H54 (cell line): ENCODE results near the gene PDE6B.

Experiments used
- DNase-seq: peaks from one replicate; pipeline ENCODE4 v3.0.0; 2011; ENCODE audit warnings: low spot score, mixed read lengths; ENCODE audit not compliant: insufficient read length
- FAIRE-seq: peaks from 3 replicates; lab custom pipeline; 2011; peaks lifted over from hg19 to GRCh38; lab: Jason Lieb, UNC
- POLR2A ChIP-seq: IDR thresholded peaks from 2 replicates; pipeline ENCODE4 v1.6.1; 2011; ENCODE audit warnings: low read depth, mild to moderate bottlenecking, low read length

Gene PDE6B

DNA sequence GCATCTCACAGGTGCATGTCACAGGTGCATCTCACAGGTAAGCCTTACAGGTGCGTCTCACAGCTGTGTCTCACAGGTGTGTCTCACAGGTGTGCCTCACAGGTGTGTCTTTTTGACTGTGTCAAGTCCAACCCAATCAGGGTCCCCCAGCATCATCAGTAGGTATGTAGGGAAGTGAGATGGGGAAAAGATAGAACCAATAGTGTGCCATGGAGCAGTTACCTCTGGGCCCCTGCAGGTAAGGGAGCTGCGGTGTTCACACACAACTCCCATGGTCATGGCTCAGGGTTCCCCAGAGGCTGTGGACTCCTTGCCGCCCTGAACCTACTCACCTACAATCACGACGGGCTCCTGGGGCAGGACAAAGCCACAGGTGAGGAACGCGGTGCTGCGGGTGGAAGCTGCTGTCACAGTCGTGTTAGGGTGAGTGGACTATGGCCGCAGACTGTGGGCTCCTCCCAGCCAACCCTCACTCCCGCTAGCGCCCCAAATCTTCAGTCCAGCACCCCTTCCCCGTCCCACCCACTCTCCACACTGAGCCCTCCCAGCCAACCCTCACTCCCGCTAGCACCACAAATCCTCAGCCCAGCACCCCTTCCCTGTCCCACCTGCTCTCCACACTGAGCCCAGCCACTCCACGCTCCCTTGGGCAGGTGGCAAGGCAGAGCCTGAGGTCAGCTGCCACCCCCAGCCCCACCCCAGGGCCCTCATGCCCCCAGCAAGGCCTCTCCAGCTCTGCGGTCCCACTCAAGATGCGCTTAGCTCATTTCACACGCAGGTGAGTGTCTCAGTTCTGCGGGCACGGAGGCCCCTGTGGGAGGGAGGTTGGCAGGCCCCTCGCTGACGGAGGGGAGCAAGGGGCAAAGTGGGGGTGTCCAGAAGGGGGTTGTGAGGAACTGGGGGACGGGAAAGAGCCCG, 2.1 kb upstream of the PDE6B start:
- DNase-seq (no peak), FAIRE-seq (no peak)
- no peak for TF ChIP-seq POLR2A

GRCh38 chr4:623914-624566, 1.3 kb upstream of the PDE6B start:
- DNase-seq: no peak
- no peak for TF ChIP-seq POLR2A
- FAIRE-seq: no peak

- FAIRE-seq: no peak
- TF ChIP-seq POLR2A: no peak
- no peak for DNase-seq
Observed at GRCh38 chr4:625631-626161, 323 bp downstream of the PDE6B start.

DNA sequence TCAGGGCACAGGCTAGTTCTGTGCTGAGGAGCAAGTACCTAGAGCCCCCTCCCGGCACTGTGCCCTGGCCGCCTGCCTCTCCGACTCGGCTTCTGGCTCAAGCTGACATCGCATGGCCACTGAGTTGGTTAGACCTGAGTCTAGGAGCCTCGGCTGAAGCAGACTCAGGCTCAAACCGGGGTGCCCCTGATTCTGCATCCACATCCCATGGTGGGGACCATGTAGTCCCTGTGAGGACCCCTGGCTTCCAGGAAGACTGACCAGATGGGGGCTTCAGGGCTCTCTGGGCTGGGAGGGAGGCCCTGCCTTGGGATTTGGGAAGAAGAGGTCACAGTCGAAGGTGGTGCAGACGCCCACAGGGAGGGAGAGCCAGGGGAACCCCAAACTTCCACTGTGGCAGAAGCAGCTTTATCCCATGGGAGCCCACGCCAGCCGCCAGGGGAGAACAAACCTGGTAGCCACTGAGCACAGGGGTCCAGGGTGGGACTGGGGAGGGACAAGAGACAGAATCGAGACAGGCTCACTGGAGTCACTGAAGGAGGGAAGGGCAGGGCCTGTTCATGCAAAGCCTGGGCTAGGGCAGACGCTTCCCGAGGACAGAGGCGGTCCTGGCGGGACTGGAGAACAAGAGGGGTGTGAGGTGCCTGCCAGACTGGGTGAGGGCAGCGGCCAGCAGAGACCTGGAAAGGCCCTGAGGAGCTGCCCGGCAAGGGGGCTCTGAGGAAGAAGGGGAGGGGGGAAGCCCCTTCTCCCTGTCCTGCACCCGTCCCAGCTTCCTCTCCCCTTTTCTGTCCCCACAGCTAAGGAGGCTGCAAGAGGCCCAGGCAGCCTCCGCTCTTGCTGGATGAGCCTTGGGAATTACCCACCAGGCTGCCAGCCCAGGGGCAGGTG, 1.1 kb downstream of the PDE6B start:
- FAIRE-seq: no peak
- TF ChIP-seq POLR2A: no peak
- DNase-seq: no peak

DNA sequence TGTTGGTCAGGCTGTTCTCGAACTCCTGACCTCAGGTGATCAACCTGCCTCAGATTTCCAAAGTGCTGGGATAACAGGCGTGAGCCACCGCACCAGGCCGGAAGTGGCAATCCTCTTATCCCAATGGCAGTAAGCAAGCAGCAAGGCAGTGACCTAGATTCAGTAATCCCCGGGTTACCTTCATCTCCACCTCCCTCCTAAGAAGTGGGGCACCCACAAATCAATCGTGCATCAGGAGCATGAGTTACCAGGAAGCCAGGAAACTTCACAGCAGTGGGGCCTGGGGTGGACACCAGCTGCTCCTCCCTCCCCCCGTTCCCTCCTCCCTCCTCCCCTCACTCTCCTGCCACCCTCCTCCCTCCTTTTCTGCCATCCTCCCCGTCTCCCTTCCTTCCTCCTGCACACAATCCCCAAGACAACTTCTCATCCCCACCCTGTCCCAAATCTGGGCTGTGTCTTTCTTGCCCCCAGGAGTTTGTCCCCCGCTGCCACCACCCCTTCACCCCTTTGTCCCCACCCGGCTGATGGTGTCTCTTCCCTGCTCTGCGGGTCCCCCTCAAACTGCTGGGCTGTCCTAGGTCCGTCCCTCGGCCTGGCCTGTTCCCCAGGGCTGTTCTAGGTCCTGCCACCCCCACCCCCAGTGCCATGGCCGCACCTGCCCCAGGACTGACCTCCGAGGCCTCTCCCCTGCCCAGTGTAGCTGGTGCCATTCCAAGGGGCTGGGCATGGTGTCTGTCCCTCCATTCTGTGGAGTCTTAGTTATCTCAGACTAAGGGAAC, 2.2 kb downstream of the PDE6B start:
- TF ChIP-seq POLR2A: no peak
- FAIRE-seq: no peak
- no peak for DNase-seq

GRCh38 chr4:628311-628741, 3.0 kb downstream of the PDE6B start:
- FAIRE-seq (no peak), DNase-seq (no peak)
- no peak for TF ChIP-seq POLR2A

DNA sequence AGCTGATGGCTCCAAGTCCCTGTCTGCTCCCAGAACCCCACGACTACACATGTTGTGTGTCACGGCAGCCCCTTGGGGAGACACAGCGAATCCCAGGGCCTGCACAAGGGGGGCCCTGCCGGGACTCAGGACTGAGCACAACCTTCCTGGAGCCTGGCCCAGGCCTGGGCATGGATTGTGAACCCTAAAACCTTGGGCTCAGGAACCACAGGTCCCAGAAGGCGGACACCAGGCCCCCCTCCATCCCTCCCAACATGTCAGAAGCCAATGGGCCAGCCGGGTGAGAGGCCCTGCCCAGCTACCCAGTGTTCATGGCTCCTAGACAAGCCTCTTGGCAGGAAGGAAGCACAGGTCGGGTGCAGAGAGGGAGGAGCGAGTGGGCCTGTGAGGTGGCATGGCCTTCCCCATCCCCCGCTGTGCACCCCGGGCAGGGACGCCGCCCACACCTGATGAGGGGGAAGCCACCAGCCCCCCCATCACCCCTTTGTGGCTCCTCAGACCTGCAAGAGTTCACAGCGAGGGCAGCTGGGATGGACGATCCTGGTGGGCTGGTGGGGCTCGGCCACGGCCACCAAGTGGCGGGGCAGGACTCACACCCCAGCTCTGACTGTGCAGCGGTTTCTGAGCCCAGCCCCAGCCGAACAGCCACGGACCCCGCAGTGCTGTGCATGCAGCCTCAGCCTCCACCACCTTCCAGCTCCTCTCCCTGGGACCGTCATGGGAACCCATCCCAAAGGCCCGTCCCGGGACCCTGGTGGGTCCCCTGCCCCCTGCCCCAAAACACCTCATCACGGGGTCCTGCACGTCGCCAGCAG, 3.7 kb downstream of the PDE6B start:
- TF ChIP-seq POLR2A: no peak
- FAIRE-seq (no peak), DNase-seq (no peak)

GRCh38 chr4:629636-629914, 4.2 kb downstream of the PDE6B start:
- FAIRE-seq: no peak
- no peak for TF ChIP-seq POLR2A
- DNase-seq: no peak

- TF ChIP-seq POLR2A: no peak
- FAIRE-seq: no peak
- no peak for DNase-seq
Observed at GRCh38 chr4:629915-630641, 4.7 kb downstream of the PDE6B start.

DNA sequence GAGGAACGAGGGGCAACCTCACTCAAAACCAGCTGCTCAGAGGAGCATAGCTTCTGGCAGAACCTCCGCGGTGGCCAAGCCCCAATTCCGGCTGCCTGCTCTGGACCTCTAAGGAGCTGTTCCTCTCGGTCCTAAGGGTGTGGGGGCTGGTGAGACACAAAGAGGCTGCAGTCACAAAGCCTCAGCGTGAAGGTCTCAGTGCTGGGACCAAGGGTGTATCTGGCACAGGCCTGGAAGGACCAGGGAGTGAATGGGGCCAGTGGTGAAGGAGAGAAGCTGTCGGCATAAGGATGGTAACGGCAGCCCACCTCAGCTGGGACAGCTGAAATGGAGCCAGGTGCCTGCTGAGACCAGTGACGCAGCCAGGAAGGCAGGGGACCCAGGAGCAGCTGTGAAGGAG, 5.3 kb downstream of the PDE6B start:
- DNase-seq (no peak), FAIRE-seq (no peak)
- no peak for TF ChIP-seq POLR2A

DNA sequence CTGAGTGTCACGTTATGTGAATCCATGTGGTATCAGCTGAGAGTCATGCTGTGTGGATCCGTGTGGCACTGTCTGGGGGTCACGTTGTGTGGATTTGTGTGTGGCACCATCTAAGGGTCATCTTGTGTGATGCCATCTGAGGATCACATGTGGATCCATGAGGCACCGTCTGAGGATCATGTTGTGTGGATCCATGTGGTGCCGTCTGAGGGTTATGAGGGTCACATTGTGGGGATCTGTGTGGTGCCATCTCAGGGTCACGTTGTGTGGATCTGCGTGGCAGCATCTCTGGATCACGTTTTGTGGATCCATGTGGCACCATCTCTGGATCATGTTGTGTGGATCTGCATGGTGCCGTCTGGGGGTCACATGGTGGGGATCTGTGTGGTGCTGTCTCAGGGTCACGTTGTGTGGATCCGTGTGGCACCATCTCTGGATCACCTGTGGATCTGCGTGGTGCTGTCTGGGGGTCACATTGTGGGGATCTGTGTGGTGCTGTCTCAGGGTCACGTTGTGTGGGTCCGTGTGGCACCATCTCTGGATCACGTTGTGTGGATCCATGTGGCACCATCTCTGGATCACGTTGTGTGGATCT, 6.9 kb downstream of the PDE6B start:
- DNase-seq: no peak
- no peak for TF ChIP-seq POLR2A
- FAIRE-seq: no peak
